ENCODE data around the gene GDPD4.

DNA sequence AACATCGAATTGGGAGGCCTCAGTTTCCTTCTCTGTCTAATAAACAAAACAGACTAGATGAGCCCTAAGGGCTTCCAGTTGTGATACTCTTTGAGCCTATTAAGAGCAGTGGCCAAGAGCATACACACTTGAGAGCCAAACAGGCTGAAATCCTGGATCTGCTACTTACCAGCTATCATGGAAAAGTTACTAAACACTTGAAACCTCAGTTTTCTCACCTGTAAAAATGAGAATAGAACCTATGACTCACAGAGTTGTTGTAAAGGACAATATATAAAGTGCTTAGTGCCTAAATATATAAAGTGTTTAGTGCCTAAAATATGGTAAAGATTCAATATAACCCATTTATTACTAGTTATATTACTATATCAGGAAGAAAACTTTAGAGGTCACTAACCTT is 23.7 kb upstream of the GDPD4 start:
- TF ChIP-seq, protein P1, sequence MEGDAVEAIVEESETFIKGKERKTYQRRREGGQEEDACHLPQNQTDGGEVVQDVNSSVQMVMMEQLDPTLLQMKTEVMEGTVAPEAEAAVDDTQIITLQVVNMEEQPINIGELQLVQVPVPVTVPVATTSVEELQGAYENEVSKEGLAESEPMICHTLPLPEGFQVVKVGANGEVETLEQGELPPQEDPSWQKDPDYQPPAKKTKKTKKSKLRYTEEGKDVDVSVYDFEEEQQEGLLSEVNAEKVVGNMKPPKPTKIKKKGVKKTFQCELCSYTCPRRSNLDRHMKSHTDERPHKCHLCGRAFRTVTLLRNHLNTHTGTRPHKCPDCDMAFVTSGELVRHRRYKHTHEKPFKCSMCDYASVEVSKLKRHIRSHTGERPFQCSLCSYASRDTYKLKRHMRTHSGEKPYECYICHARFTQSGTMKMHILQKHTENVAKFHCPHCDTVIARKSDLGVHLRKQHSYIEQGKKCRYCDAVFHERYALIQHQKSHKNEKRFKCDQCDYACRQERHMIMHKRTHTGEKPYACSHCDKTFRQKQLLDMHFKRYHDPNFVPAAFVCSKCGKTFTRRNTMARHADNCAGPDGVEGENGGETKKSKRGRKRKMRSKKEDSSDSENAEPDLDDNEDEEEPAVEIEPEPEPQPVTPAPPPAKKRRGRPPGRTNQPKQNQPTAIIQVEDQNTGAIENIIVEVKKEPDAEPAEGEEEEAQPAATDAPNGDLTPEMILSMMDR (IDR thresholded peaks at IDR 0.05): no peak
- TF ChIP-seq POLR2A (IDR thresholded peaks at IDR 0.05) (no peak), POLR2AphosphoS5 (IDR thresholded peaks at IDR 0.05) (no peak), EP300 (IDR thresholded peaks at IDR 0.05) (no peak)

Measured in stomach (tissue), 4 donors.